ENCODE data around the gene DUSP22. TPM values are rescaled to one million over a fixed set of nuclear protein-coding genes. Genes with fewer than 3 reads are reported as not detected.

DUSP22 gene
- total and polyA plus RNA-seq, 2 experiments from 2014 or later = 12.8 to 36.8 TPM

DNA sequence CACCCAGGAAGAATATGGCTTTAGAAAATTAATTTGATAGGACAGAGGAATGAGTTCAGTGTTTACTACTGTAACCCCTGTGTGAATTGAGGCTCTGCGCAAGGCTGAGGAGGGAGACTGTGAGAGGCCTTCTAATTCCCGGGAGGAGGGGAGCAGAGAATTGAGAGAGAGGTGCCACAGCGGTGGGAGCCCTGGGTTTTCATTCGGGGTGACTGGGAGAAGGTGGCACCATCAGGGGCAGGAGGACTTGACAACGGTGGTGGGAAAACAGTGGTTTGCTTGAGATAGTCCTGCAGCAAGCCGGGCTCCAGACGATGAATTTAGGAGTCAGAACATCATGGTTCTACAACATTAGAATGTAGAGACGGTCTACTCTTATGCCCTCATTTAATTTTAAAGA, 9.2 kb downstream of the DUSP22 start:
- peaks cover 6% of the 10 kb centered on the region; the same call in 1 of the 2 replicates for H4K20me1 ChIP-seq (replicated peaks; ENCODE audit: insufficient read depth)
- DNase-seq (ENCODE audit: low spot score) = no peak
- H3K4me2 ChIP-seq = no peak overlapping the region
- no peaks in the 10 kb centered on the region for H3F3A ChIP-seq (replicated peaks; ENCODE audit: low read depth)
- H3K27ac ChIP-seq (ENCODE audit: low read depth) = no peak overlapping the region
- peaks cover 19% of the 10 kb centered on the region for H3K4me1 ChIP-seq (ENCODE audit: insufficient read depth)
- H3K9me3 Mint-ChIP-seq = no peaks in the 10 kb centered on the region; the same call in 1 of the 3 replicates
- no peak overlapping the region for H2AFZ ChIP-seq
- ATAC-seq = no peak
- TF ChIP-seq ZNF114 (CRISPR knock-in tag; IDR thresholded peaks at IDR 0.05) (no peak), CREB1 (CRISPR knock-in tag; IDR thresholded peaks at IDR 0.05; ENCODE audit: low read depth) (no peak), ZNF331 (CRISPR knock-in tag; IDR thresholded peaks at IDR 0.05; ENCODE audit: low read depth) (no peak), EZH2phosphoT487 (IDR thresholded peaks at IDR 0.05; ENCODE audit: unreplicated experiment) (no peak)
- H3K36me3 Mint-ChIP-seq (ENCODE audit: low read depth) = peaks cover 8% of the 10 kb centered on the region; the same call in 2 of the 3 replicates
- no peaks in the 10 kb centered on the region for H3K27me3 ChIP-seq (ENCODE audit: insufficient read depth)
- H3K4me3 ChIP-seq = no peak overlapping the region
- peaks cover 18% of the 10 kb centered on the region for H3K9me2 ChIP-seq (ENCODE audit: insufficient read depth)
- H3K27me3 Mint-ChIP-seq (ENCODE audit: insufficient read depth, low read depth, poor library complexity) = no peaks in the 10 kb centered on the region
- H3K4me3 Mint-ChIP-seq = no peak overlapping the region
- H3K36me3 ChIP-seq (ENCODE audit: insufficient read depth) = peaks cover 18% of the 10 kb centered on the region; the same call in 1 of the 2 replicates
- peaks cover 41% of the 10 kb centered on the region for H3K79me2 ChIP-seq (replicated peaks; ENCODE audit: insufficient read depth)
- peaks cover 17% of the 10 kb centered on the region for H3K4me1 Mint-ChIP-seq
- no peak overlapping the region for H3K27ac Mint-ChIP-seq

DNA sequence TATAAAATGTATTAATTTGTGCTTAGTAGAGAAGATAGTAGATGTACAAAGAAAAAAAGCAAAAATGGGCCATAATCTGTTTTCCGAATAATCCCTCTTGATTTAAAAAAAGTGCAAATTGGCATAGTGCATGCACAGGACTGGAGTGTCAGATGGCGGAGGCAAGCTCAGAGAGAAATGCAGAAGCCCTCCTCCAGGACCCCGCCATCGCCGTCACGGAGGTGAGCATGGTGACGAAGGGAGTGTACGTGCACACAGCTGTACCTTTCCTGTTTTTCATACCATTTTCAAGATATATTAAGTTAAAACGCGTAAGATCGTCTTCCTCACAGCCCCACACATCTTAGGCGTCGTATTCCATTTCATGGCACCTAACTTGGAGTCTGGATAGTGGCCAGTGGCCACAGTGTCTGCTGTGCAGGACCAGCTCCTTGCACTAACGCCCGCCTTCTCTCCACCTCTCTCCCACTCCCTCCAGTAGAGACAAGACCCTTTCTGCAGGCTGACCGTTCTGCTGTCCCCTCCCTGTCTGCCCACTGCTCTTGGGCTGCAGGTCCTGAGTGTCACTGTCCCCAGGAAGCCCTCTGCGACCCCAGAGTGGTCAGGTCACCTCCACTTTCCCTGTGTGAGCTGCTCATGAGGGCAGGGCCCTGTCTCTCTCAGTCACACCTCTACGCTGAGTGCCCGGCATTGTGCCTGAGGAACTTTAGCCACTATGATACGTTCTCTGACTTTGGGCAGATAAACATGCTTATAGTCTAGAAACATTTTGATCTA, 9.8 kb downstream of the DUSP22 start:
- H3K27me3 ChIP-seq (ENCODE audit: insufficient read depth) = no peaks in the 10 kb centered on the region
- Mint-ChIP-seq H3K9me3 (no peaks in the 10 kb centered on the region; the same call in 1 of the 3 replicates), H3K27ac (no peak overlapping the region), H3K4me1 (peaks cover 11% of the 10 kb centered on the region), H3K36me3 (ENCODE audit: low read depth) (peaks cover 7% of the 10 kb centered on the region; the same call in 2 of the 3 replicates), H3K27me3 (ENCODE audit: insufficient read depth, low read depth, poor library complexity) (no peaks in the 10 kb centered on the region), H3K4me3 (no peak overlapping the region)
- H3K9me2 ChIP-seq (ENCODE audit: insufficient read depth) = peaks cover 17% of the 10 kb centered on the region
- H3F3A ChIP-seq (replicated peaks; ENCODE audit: low read depth) = no peaks in the 10 kb centered on the region
- no peak overlapping the region for H2AFZ ChIP-seq
- H4K20me1 ChIP-seq (replicated peaks; ENCODE audit: insufficient read depth) = no peaks in the 10 kb centered on the region; the same call in 1 of the 2 replicates
- no peak overlapping the region for H3K4me2 ChIP-seq
- H3K36me3 ChIP-seq (ENCODE audit: insufficient read depth) = peaks cover 14% of the 10 kb centered on the region; the same call in 1 of the 2 replicates
- no peak overlapping the region for H3K4me3 ChIP-seq
- ATAC-seq = no peak
- no peak overlapping the region for H3K27ac ChIP-seq (ENCODE audit: low read depth)
- H3K79me2 ChIP-seq (replicated peaks; ENCODE audit: insufficient read depth) = peaks cover 35% of the 10 kb centered on the region
- TF ChIP-seq STAT1 (IDR thresholded peaks at IDR 0.05; ENCODE audit: unreplicated experiment) = no peak
- no peak for TF ChIP-seq CREB1 (CRISPR knock-in tag; IDR thresholded peaks at IDR 0.05; ENCODE audit: low read depth)
- TF ChIP-seq EZH2phosphoT487 (IDR thresholded peaks at IDR 0.05; ENCODE audit: unreplicated experiment) = no peak
- no peak for TF ChIP-seq ETS1 (IDR thresholded peaks at IDR 0.05)
- TF ChIP-seq, protein P1, sequence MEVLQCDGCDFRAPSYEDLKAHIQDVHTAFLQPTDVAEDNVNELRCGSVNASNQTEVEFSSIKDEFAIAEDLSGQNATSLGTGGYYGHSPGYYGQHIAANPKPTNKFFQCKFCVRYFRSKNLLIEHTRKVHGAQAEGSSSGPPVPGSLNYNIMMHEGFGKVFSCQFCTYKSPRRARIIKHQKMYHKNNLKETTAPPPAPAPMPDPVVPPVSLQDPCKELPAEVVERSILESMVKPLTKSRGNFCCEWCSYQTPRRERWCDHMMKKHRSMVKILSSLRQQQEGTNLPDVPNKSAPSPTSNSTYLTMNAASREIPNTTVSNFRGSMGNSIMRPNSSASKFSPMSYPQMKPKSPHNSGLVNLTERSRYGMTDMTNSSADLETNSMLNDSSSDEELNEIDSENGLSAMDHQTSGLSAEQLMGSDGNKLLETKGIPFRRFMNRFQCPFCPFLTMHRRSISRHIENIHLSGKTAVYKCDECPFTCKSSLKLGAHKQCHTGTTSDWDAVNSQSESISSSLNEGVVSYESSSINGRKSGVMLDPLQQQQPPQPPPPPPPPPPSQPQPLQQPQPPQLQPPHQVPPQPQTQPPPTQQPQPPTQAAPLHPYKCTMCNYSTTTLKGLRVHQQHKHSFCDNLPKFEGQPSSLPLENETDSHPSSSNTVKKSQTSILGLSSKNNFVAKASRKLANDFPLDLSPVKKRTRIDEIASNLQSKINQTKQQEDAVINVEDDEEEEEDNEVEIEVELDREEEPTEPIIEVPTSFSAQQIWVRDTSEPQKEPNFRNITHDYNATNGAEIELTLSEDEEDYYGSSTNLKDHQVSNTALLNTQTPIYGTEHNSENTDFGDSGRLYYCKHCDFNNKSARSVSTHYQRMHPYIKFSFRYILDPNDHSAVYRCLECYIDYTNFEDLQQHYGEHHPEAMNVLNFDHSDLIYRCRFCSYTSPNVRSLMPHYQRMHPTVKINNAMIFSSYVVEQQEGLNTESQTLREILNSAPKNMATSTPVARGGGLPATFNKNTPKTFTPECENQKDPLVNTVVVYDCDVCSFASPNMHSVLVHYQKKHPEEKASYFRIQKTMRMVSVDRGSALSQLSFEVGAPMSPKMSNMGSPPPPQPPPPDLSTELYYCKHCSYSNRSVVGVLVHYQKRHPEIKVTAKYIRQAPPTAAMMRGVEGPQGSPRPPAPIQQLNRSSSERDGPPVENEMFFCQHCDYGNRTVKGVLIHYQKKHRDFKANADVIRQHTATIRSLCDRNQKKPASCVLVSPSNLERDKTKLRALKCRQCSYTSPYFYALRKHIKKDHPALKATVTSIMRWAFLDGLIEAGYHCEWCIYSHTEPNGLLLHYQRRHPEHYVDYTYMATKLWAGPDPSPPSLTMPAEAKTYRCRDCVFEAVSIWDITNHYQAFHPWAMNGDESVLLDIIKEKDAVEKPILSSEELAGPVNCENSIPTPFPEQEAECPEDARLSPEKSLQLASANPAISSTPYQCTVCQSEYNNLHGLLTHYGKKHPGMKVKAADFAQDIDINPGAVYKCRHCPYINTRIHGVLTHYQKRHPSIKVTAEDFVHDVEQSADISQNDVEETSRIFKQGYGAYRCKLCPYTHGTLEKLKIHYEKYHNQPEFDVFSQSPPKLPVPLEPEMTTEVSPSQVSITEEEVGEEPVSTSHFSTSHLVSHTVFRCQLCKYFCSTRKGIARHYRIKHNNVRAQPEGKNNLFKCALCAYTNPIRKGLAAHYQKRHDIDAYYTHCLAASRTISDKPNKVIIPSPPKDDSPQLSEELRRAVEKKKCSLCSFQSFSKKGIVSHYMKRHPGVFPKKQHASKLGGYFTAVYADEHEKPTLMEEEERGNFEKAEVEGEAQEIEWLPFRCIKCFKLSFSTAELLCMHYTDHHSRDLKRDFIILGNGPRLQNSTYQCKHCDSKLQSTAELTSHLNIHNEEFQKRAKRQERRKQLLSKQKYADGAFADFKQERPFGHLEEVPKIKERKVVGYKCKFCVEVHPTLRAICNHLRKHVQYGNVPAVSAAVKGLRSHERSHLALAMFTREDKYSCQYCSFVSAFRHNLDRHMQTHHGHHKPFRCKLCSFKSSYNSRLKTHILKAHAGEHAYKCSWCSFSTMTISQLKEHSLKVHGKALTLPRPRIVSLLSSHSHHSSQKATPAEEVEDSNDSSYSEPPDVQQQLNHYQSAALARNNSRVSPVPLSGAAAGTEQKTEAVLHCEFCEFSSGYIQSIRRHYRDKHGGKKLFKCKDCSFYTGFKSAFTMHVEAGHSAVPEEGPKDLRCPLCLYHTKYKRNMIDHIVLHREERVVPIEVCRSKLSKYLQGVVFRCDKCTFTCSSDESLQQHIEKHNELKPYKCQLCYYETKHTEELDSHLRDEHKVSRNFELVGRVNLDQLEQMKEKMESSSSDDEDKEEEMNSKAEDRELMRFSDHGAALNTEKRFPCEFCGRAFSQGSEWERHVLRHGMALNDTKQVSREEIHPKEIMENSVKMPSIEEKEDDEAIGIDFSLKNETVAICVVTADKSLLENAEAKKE (CRISPR knock-in tag; IDR thresholded peaks at IDR 0.05) = no peak
- TF ChIP-seq NANOG (IDR thresholded peaks at IDR 0.05; ENCODE audit: borderline replicate concordance) = no peak
- TF ChIP-seq JUNB (IDR thresholded peaks at IDR 0.05; ENCODE audit: unreplicated experiment) = no peak
- TF ChIP-seq POLR2AphosphoS5 (IDR thresholded peaks at IDR 0.05; ENCODE audit: low read depth) = no peak
- TF ChIP-seq EZH2 (IDR thresholded peaks at IDR 0.05; ENCODE audit: low read depth, unreplicated experiment) = no peak
- H3K4me1 ChIP-seq (ENCODE audit: insufficient read depth) = peaks cover 13% of the 10 kb centered on the region
- DNase-seq (ENCODE audit: low spot score) = no peak
